Inflammatory macrophage (primary cell): ENCODE measurements around the gene RYR2.
"Not testable (repeated sequence)": the region's sequence is repeated elsewhere in the genome, so short reads cannot be mapped to it uniquely, and the experiment has no call there.

Source experiments
- DNase-seq, 2 donors: peaks; one replicate each; pipeline ENCODE4 v3.0.0-alpha.2; 2020 to 2022

The RYR2 gene

DNA sequence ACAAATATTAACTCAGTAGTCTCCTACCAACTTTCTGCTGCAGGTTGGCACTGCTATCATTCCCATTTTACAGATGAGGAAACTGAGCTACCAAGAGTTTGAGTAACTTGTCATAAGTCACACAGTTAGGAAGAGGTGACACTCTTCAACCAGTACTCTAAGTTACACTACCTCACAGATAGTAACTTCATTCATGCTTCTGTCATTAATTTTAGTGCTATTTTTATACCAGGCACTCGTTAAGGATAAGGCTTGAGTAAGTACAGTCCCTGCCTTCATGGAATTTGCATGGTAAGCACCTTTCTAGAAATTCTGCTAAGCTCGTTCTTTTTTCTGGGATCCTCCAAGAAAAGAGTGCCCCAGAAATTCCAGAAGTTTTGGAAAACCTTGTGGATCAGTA is 770.1 kb downstream of the RYR2 start:
- DNase-seq, result no peak

DNA sequence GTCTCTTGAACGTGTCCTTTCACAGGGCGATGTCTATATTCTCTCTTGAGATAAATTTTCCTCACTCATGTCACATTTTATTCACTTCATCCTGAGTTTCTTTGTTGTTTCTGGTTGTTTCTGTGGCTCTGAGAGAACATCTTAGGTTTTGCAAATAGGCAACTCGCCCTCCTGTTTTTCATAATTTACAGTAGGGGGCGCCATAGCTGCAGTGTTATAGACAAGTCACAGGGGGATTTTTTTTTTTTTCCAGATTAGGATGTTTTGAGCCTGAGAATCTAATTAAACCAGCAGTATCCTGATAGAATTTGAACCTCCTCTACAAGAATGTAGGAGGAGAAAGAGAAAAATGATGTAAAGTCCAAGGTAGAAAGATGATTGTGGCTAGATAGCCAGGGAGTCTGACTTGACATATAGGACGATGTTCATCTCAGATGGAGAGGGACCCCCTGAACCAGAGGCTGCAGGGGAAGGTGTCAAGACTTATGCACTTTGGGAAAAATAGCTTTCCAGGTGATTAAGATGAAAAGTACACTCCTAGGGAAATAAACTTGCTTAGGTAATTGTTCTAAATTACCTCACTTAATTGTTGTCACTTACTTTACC is 772.4 kb downstream of the RYR2 start:
- DNase-seq, result peak in 1 of 2 donors; percentile 1

DNA sequence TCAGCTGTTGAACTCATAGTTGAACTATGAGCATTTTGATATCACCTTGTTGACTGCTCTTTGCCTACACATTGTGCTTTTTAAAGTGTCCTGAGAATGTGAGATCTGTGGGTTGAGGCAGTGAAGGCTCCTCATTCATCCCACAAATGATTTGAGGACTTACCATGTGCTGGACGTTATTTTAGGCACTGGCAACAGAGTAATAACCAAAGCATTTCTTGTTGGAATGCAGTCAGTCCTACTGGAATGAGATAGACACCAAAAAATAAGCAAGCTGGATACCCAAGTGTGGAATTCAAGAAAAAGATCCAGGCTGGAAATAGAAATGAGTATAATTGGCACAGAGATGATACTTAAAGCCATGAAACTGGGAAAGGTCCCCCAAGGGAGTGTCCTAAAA is 775.3 kb downstream of the RYR2 start:
- DNase-seq, result no peak

DNA sequence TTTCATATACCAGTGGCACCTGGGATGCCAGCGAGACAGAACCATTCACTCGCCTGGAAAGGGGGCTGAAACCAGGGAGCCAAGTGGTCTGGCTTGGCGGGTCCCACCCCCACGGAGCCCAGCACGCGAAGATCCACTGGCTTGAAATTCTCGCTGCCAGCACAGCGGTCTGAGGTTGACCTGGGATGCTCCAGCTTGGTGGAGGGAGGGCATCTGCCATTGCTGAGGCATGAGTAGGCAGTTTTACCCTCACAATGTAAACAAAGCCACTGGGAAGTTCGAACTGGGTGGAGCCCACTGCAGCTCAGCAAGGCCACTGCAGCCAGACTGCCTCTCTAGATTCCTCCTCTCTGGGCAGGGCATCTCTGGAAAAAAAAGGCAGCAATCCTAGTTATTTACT is 778.6 kb downstream of the RYR2 start:
- DNase-seq, result not testable (repeated sequence)

DNA sequence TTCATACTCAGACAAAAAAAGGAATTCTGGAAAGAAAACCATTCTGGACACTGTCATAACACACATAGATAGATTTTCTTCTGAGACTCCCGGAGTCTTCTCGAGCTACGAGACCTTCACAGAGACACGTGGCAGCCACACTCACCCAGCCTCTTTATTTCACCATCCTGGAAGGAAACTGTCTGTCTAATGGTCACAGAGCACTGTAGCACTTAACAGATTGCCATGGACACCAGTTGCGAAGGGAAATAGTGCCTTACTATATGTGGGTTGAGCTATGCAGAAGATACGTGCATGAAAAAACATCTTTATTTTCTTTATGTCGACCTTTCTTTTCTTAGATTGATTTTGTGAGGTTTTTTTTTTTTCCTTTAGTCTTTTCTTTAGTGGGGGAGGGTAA is 790.9 kb downstream of the RYR2 start:
- DNase-seq, result no peak

DNA sequence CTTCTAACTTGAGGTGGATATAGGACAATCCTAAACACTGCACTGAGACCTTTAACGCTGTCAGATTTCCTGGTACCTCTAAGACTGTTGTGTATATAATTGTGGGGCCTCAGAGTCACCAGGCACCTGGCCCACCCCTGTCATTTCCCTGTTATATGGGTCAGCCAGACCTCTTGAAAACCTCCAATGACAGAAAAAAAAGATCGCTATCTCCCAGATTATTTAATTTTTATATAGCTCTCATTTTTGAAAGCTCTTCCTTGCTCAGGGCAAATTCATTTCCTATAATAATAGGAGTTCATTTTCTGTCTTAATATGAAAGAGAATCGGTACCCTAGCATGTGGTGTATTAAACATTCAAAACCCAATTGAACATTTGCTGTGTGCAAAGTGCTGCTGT is 792.1 kb downstream of the RYR2 start:
- DNase-seq, result no peak

DNA sequence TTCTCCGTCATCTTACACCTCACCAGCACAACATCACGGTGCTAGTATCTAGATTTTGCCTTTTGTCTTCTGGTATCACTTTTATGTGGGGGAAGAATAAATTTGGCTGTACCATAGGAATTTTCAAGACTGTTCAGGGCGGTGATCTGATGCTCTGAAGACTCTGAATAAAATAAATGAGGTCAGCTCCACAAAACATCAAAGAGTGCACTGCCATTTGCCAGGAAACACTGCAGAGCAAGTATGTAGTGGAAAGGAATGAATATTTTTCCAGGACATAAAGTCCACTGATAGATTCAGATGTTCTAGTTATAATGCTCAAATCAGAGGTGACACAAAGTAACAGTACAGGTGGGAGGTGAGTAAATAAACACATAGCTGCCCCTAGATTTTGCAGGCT is 792.5 kb downstream of the RYR2 start:
- DNase-seq, result no peak

DNA sequence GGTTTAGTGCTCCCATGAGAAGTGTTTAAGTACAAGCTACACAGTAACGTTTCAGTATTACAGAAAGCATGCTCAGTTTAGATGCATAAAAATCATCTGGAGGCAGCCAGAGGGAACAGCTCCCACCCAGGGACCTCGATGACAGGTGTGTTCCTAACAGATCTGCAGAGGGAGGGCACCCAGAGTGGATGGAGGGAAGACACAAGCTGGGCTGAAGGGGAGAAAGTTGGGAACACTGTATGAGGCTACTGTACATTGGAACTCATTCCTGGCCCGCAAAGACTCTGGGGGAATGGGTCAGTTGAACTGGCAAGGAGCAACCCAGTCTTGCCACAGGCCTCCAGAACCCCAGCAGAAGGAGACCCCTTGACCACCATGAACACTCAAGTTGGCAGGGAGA is 796.3 kb downstream of the RYR2 start:
- no peak for DNase-seq

DNA sequence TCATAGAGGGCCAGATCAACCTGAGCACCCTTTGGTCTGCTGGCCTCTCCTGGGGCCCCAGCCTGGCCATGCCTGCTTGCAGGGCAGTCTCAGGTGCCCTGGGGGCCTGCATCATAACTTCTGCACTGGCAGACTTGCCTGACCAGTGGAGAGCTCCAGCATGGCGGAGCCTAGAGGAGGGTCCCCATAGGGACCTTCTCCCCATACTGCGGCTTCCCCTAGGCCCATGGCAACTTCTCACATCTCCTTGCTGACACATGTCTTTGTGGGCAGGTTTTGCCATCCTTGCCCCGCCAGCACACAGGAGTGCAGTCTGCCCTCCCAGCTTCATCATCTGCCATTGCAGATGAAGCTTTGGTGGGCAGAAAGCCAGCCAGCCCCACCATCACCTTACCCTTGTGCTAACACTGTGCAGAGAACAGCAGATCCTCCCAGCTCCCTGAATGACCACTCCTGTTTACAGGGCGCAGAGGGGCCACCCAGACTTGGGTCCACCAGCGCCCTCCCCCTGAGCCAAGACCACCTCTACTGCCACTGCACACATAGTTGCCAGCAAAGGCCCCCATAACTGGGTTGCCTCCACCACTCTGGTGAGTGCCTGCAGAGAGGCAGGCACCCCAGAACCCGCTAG is 797.0 kb downstream of the RYR2 start:
- DNase-seq, result no peak

DNA sequence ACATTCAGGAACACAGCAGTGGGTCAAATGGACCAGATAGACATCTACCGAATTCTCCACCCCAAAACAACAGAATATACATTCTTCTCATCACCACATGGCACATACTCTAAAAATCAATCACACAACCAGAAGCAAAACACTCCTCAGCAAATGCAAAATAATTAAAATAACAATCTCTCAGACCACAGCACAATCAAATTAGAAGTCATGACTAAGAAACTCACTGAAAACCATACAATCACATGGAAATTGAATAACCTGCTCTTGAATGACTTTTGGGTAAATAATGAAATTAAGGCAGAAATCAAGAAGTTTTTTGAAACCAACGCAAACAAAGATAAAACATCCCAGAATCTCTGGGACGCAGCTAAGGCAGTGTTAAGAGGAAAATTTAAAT is 799.5 kb downstream of the RYR2 start:
- no peak for DNase-seq

DNA sequence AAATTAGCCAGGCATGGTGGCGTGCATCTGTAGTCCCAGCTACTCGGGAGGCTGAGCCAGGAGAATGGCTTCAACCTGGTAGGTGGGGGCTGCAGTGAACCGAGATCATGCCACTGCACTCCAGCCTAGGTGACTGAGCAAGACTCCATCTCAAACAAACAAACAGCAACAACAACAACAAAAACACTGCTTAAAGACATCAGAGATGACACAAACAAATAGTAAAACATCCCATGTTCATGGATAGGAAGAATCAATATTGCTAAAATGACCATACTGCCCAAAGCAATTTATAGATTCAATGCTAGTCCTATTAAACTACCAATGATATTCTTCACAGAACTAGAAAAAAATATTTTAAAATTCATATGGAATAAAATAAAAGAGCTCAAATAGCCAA is 801.5 kb downstream of the RYR2 start:
- DNase-seq, result not testable (repeated sequence)

DNA sequence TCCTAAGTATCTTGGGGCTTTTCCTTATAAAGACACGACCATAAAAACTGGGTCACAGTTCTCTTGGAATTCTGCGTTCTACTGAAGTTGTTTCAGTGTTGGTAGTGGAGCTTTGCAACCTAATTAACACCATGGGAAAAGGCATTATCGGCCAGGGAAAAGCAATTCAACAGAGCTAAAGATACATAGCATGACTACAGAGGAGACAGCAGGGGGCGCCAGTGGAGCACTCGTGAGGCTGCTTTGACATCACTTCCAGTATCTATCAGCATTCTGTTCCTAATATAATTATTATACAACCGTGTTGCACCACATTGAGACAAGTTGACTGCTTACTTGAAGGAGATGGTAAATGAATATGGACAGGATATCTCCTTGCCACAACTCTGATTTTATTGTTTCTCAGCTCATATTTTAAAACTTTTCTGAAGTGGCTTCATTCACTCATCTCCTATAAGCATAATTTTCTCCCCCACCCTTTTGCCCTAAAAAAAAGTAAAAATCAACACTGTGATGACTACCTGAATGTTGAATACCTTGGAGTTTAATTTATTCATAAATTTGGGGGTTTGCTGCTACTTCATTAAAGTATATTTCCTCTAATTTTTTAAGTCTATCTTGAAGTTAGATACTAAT is 809.3 kb downstream of the RYR2 start:
- DNase-seq, result peak; percentile 52 to 73

DNA sequence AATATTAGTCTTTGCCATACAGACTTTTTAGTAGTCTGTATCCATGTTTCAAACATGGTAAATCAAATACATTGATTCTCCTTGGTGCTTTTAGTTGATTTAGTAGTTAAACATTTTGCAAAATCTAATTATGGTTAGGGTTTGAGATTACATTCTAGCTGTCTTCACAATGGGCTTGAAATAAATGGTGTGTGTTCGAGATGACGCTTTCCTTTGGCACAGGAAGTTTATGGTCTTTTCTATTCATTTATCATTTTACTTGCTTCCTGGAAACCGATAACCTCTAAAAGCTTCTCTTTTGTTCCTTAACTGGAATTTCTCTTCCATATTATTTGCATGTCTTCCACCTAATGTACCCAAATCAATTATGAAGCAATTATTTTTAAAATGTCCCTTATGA is 810.4 kb downstream of the RYR2 start:
- DNase-seq, result no peak

DNA sequence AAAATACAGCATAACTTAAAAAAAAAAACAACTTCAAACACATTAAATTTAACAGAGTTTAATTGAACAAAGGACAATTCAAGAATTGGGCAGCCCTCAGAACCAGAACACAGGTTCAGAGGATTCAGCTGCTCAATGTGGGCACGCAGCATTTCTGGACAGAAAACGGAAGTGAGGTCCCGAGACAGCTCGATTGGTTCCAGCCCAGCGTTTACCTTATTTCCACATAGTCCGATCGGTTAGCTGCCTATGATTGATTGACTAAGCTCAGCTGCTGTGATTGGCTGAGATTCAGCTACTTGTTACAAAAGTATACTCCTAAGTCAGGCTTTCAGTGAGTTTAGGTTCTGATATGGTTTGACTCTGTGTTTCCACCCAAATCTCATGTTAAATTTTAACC is 815.5 kb downstream of the RYR2 start:
- DNase-seq, result no peak

DNA sequence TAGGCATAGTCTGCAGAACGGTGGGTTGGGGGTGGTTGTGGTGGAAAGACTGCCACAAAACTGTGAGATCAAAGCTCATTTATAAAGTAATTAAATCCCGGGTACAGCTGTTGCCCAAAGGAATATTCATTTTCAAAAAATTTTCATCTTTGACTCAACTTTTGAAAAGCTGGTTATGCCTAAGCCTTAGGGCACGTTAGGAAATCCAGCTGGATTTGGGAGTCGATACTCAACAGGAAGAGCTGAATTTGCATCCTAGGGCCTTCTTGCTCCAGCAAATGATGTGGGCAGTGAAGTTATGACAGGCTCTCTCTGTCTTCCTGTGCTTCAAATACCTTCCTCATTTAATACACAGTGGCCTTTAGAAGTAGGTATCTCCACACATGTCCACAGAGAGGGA is 817.0 kb downstream of the RYR2 start:
- no peak for DNase-seq

DNA sequence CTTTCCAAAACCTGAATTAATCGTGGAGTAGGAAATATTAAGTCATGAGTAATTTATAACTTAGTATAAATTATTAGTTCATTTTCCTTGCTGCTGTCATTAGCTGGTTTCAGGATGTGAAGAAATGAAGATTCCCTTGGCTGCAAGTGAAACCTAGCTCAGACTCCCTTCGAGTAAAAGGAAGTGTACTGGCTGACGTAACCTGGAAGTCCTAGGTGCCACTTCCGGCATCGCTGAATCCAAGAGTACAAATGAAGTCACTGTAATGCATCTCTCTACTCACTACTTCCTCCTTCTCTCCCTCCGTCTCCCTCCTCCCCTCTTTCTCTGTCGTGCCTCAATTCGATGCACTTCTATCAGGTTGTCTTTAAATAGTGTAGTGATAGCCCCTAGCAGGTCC is 820.0 kb downstream of the RYR2 start:
- peak; percentile 34 to 54 for DNase-seq

DNA sequence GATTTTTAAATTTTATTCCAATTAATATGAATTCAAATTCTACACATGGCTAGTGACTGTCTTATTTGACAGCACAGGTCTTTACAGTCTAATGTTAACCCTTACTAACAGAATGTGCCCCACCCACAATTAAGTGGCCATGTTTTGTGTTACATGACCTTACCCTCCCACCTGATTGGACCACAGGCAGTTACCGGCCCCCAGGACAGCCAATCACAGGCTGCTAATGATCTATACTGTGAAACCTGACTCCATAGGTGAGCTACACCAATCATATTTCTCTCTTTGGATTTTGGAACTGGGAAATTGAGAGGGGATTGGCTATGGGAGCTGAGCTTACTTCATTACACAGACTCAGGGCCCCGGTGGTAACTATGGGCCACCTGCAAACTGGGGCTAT is 821.2 kb downstream of the RYR2 start:
- DNase-seq, result no peak

DNA sequence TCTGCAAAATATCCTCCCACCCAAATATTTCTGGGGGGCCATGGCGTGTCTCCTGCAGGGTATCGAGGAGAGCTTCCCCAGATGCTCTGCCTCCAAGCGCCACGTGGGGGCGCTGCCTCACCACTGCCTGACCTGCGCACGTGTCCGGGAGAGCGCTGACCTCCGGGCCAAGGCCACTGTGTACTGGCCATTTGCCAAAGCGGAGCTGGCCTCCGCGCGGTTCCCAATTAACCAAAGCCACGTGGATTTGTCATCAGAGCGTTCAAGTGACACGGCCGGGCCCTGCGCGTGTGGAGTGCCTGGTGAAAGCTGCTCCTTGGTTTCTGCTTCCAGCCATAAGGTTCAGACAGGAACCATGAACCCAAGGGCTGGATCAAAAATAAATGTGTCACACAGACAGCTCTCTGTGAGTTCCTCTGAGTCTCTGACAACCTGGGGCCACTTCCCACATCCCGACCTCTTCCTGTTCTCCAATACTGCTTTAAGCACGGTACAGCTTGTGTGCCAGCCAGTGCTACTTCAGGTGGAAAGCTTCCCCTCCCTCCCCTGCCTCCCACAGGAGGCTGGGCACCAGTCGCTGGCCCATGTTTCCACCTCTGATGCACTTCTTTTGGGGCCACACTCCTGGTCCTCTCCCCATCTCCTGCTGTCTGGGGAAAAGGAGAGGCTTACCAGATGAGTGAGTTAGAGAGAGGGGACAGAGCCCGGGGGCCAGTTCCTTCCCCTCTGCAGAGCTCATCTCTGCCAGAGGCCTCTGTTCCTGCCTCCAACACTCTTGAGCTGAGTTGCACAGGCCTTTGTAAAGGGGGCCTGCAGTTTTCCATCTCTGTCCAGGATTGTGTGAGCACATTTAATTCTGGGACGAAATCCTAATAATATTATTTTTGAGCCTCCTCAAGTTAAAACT is 822.6 kb downstream of the RYR2 start:
- peak; percentile 71 to 72 for DNase-seq

DNA sequence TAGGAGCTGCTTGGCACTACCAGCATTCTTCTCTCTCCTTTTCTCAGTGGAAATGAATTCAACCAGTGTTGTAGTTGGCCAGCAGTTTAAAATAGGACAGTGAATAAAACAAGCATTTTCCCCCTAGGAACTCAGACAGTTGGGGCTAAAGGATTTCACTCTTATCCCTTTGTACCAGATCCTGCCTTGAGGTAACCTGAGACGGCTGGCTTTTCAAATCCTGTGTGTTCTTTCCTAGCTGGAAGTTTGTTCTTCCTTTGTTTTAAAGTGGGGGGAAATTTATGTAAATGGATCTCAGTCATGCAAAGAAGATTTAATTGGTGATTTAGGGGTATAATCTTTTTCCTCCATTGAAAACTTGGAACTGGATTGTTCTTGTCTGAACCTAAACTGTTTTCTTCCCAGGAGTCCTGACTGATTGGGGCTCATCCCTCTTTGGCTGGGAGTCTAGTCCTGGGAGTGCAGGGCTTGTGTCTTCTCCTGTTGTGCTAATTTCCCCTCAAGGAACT is 825.5 kb downstream of the RYR2 start:
- no peak for DNase-seq

DNA sequence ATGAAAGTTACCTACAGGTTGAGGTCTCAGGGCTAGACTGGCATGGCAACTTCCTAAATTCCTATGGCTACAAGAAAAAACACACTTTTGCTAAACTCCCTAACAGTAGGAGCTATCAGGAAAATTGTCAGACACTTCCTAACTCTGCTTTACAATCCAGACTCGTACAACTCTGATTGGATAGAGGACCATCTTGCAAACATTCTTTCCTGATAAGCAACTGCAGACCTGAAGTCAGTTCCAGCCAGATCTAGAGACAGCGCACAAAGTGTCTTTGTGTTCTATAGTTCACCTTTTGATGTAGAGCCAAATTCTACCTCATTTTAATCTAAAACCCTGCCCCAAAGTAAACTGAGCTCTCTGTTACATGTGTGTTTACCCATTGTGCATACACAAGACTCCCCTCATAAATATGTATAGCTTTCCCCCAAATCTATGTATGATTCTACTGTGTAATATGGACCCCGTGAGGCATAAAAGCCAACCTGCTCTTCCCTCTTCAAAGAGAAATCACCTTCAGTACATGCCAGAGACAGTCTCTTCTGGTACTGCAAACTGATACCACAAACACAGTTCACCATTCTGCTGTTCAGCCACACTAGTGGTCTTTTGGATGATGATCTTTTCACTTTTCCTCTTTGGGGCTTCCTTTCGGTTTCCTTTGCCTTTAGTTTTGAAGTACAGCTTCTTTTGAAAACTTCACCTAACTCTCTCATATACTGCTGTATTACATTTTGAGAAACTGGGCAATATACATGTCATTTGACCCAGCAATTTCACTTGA is 827.0 kb downstream of the RYR2 start:
- DNase-seq, result no peak

DNA sequence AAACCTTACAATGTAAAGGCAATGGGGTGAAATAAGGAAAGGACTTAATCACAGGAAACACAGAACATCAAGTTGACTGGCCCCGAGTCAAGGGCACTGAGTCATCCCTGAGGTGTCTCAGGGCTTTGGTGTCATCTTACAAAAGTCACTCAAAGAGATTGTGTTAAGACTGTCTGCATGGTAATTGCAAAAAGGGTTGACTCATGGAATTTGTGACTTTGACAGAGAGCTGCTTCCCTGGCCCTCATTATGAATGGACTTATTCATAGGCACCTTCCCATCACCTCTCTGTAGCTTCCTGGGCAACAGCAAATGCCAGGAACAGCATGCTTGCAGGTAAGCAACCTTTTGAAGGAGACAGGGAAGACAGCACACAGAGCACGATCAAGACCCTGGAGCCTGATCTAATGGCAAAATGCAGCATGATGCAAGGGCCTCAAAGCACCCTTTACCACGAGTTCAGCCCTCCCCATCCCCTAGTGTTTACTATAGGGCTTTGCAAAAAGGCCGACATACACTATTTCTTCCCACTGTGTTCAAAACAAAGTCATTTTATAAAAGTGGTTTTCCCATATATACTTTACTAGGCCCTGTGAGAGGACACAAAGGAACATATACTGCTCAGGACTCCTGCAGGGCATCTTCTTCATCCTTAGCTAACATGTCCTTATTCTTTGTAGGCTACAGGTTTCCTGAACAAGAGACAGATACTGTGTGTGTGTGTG is 831.7 kb downstream of the RYR2 start:
- no peak for DNase-seq

DNA sequence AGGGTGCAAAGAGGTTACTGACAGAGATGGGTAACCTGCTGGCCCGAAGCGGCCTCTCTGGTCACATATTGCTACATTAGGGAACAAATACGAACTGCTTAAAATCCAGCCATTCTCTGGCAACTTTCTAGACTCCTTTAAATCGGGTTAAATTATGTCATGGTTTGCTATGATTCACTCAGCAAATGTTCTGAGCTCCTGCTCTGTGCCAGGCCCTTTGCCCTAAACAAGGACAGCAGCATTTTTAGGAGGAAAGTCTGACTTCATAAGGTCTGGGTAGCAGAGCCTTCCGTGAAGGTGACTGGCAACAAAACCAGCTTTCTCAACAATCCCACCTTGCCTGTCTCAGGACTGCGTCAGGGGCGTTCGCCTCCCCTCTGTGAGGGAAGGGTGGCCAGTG is 833.3 kb downstream of the RYR2 start:
- no peak for DNase-seq
